H1 (cell line): ENCODE data around the gene GMPR.
"Not testable (repeated sequence)": the region's sequence is repeated elsewhere in the genome, so short reads cannot be mapped to it uniquely, and the experiment has no call there.

Source experiments
- CHD1 ChIP-seq: IDR thresholded peaks from 2 replicates; pipeline ENCODE4 v1.6.1; 2012; ENCODE audit warnings: low read depth, low read length, improper control_type of control experiment
- EZH2 ChIP-seq: fragments of 200-600 bp; sonication (generic); IDR thresholded peaks from 2 replicates; pipeline ENCODE4 v1.7.1; 2012; ENCODE audit warnings: low read depth, mild to moderate bottlenecking, moderate library complexity, low read length, inconsistent platforms; ENCODE audit not compliant: severe bottlenecking
- GABPA ChIP-seq: IDR thresholded peaks from 2 replicates; pipeline ENCODE4 v1.6.1; 2011; ENCODE audit warnings: mild to moderate bottlenecking, low read length, moderate library complexity, borderline replicate concordance; ENCODE audit not compliant: insufficient read depth
- GTF2F1 ChIP-seq: IDR thresholded peaks from 2 replicates; pipeline ENCODE4 v1.6.1; 2012; ENCODE audit warnings: low read depth, low read length, improper control_type of control experiment, borderline replicate concordance
- HDAC2 ChIP-seq, 2 experiments: fragments of 300-600 bp in 1 of 2; sonication (generic) in 1 of 2; IDR thresholded peaks; 2 replicates each; pipeline ENCODE4 v1.6.1; 2011 to 2012; ENCODE audit warnings: low read depth in 2 of 2, low read length in 2 of 2, mild to moderate bottlenecking in 2 of 2, moderate library complexity in 2 of 2, borderline replicate concordance in 1 of 2, inconsistent platforms in 1 of 2
- JUND ChIP-seq: IDR thresholded peaks from 2 replicates; pipeline ENCODE4 v1.6.1; 2011; ENCODE audit warnings: mild to moderate bottlenecking, improper control_type of control experiment, low read length
- POLR2A ChIP-seq, 2 experiments: IDR thresholded peaks; 1 replicate in 1 of 2; 2 replicates in 1 of 2; pipeline ENCODE4 v1.6.1; 2011; ENCODE audit warnings: low read depth in 2 of 2, low read length in 2 of 2, mild to moderate bottlenecking in 2 of 2; ENCODE audit errors: control extremely low read depth in 1 of 2
- POLR2AphosphoS5 ChIP-seq: IDR thresholded peaks from 2 replicates; pipeline ENCODE4 v1.6.1; 2011; ENCODE audit warnings: low read depth, low read length
- RAD21 ChIP-seq, 2 experiments: IDR thresholded peaks in 1 of 2; conservative IDR thresholded peaks in 1 of 2; 2 replicates each; pipeline ENCODE4 v1.6.1; 2011; ENCODE audit warnings: low read depth in 2 of 2, low read length in 2 of 2, improper control_type of control experiment in 1 of 2, inconsistent platforms in 1 of 2, mild to moderate bottlenecking in 1 of 2, moderate library complexity in 1 of 2
- SRF ChIP-seq: IDR thresholded peaks from 2 replicates; pipeline ENCODE4 v1.6.1; 2011; ENCODE audit warnings: mild to moderate bottlenecking, low read depth, low read length, moderate library complexity
- TAF1 ChIP-seq: IDR thresholded peaks from 2 replicates; pipeline ENCODE4 v1.6.1; 2011; ENCODE audit warnings: mild to moderate bottlenecking, low read depth, low read length
- TAF7 ChIP-seq: optimal IDR thresholded peaks from 2 replicates; pipeline ENCODE3; 2011; ENCODE audit warnings: low read depth, mild to moderate bottlenecking, inconsistent platforms, low read length, moderate library complexity, borderline replicate concordance
- TF ChIP-seq, protein P1 (sequence below): IDR thresholded peaks from 2 replicates; pipeline ENCODE4 v1.6.1; 2012; ENCODE audit warnings: low read length, inconsistent platforms
- TF ChIP-seq, protein P2 (sequence below), 3 experiments: IDR thresholded peaks; 1 replicate in 2 of 3; 2 replicates in 1 of 3; pipeline versions ENCODE4 v1.5.1 to v1.6.1; 2011; ENCODE audit warnings: low read length in 3 of 3, mild to moderate bottlenecking in 3 of 3, inconsistent platforms in 2 of 3, low read depth in 1 of 3, moderate library complexity in 1 of 3; ENCODE audit not compliant: insufficient read depth in 1 of 3; ENCODE audit errors: control extremely low read depth in 1 of 3

DNA sequence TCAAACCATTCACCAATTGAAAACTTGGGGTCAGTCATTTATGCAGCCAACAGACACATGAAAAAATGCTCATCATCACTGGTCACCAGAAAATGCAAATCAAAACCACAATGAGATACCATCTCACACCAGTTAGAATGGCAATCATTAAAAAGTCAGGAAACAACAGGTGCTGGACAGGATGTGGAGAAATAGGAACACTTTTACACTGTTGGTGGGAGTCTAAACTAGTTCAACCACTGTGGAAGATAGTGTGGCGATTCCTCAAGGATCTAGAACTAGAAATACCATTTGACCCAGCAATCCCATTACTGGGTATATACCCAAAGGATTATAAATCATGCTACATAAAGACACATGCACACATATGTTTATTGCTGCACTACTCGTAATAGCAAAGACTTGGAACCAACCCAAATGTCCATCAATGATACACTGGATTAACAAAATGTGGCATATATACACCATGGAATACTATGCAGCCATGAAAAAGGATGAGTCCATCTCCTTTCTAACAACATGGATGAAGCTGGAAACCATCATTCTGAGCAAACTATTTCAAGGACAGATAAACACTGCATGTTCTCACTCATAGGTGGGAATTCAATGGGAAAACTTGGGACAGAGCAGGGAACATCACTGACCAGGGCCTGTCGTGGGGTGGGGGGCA is 13.2 kb upstream of the GMPR start:
- TF ChIP-seq, protein P1, sequence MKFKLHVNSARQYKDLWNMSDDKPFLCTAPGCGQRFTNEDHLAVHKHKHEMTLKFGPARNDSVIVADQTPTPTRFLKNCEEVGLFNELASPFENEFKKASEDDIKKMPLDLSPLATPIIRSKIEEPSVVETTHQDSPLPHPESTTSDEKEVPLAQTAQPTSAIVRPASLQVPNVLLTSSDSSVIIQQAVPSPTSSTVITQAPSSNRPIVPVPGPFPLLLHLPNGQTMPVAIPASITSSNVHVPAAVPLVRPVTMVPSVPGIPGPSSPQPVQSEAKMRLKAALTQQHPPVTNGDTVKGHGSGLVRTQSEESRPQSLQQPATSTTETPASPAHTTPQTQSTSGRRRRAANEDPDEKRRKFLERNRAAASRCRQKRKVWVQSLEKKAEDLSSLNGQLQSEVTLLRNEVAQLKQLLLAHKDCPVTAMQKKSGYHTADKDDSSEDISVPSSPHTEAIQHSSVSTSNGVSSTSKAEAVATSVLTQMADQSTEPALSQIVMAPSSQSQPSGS, result not testable (repeated sequence)
- TF ChIP-seq RAD21 (IDR thresholded peaks at IDR 0.05 in 1 of 2, conservative IDR thresholded peaks at IDR 0.05 in 1 of 2; ENCODE audit: low read depth in 2 of 2, low read length in 2 of 2); SRF; EZH2; TAF1; POLR2A (IDR thresholded peaks at IDR 0.05; ENCODE audit: control extremely low read depth in 1 of 2, low read depth in 2 of 2, low read length in 2 of 2); CHD1; POLR2AphosphoS5; TAF7; GABPA; GTF2F1; HDAC2 (IDR thresholded peaks at IDR 0.05; ENCODE audit: borderline replicate concordance in 1 of 2, low read depth in 2 of 2, low read length in 2 of 2); JUND: not testable (repeated sequence)
- TF ChIP-seq, protein P2, sequence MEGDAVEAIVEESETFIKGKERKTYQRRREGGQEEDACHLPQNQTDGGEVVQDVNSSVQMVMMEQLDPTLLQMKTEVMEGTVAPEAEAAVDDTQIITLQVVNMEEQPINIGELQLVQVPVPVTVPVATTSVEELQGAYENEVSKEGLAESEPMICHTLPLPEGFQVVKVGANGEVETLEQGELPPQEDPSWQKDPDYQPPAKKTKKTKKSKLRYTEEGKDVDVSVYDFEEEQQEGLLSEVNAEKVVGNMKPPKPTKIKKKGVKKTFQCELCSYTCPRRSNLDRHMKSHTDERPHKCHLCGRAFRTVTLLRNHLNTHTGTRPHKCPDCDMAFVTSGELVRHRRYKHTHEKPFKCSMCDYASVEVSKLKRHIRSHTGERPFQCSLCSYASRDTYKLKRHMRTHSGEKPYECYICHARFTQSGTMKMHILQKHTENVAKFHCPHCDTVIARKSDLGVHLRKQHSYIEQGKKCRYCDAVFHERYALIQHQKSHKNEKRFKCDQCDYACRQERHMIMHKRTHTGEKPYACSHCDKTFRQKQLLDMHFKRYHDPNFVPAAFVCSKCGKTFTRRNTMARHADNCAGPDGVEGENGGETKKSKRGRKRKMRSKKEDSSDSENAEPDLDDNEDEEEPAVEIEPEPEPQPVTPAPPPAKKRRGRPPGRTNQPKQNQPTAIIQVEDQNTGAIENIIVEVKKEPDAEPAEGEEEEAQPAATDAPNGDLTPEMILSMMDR (IDR thresholded peaks at IDR 0.05; ENCODE audit: control extremely low read depth in 1 of 3, insufficient read depth in 1 of 3, low read depth in 1 of 3, low read length in 3 of 3), result not testable (repeated sequence)
